SK-N-SH treated with all-trans-retinoic acid at 6 μM for 48 hours (cell line): ENCODE data around the gene ARHGDIB.

ENCODE experiments used
- CREB5 ChIP-seq: fragments of 250-450 bp; sonication (Bioruptor Pico); IDR thresholded peaks from 2 replicates; pipeline ENCODE4 v1.5.1; 2020; ENCODE audit warnings: low read depth, mild to moderate bottlenecking, moderate library complexity
- ISL1 ChIP-seq: fragments of 250-450 bp; sonication (Bioruptor Pico); IDR thresholded peaks from 2 replicates; pipeline ENCODE4 v2.1.2; 2022; ENCODE audit warnings: mild to moderate bottlenecking, moderate library complexity
- OSR1 ChIP-seq: fragments of 250-450 bp; sonication (Bioruptor Pico); IDR thresholded peaks from 2 replicates; pipeline ENCODE4 v1.8.0; 2022; ENCODE audit warnings: moderate library complexity, mild to moderate bottlenecking, inconsistent platforms
- POU6F1 ChIP-seq: fragments of 250-450 bp; sonication (Bioruptor Pico); IDR thresholded peaks from 2 replicates; pipeline ENCODE4 v1.8.0; 2021; ENCODE audit warnings: low read depth, mild to moderate bottlenecking, moderate library complexity, borderline replicate concordance
- TCF4 ChIP-seq: fragments of 250-450 bp; sonication (Bioruptor Pico); IDR thresholded peaks from 2 replicates; pipeline ENCODE4 v1.8.0; 2021; ENCODE audit warnings: mild to moderate bottlenecking, moderate library complexity, borderline replicate concordance
- TSHZ2 ChIP-seq: fragments of 250-450 bp; sonication (Bioruptor Pico); IDR thresholded peaks from 2 replicates; pipeline ENCODE4 v1.5.0; 2020; ENCODE audit warnings: mild to moderate bottlenecking, moderate library complexity
- ZNF565 ChIP-seq: fragments of 450-650 bp; formaldehyde crosslinking; conservative IDR thresholded peaks from 2 replicates; pipeline ENCODE4 v1.5.0; 2020; ENCODE audit warnings: low read depth, mild to moderate bottlenecking, moderate library complexity
- TF ChIP-seq, protein P1 (sequence below): fragments of 250-450 bp; sonication (Bioruptor Pico); IDR thresholded peaks from 2 replicates; pipeline ENCODE4 v1.5.1; 2021; ENCODE audit warnings: mild to moderate bottlenecking, moderate library complexity
- TF ChIP-seq, protein P2 (sequence below): fragments of 250-450 bp; sonication (Bioruptor Pico); IDR thresholded peaks from 2 replicates; pipeline ENCODE4 v1.8.0; 2020; ENCODE audit warnings: mild to moderate bottlenecking, moderate library complexity, borderline replicate concordance

- TF ChIP-seq, protein P1, sequence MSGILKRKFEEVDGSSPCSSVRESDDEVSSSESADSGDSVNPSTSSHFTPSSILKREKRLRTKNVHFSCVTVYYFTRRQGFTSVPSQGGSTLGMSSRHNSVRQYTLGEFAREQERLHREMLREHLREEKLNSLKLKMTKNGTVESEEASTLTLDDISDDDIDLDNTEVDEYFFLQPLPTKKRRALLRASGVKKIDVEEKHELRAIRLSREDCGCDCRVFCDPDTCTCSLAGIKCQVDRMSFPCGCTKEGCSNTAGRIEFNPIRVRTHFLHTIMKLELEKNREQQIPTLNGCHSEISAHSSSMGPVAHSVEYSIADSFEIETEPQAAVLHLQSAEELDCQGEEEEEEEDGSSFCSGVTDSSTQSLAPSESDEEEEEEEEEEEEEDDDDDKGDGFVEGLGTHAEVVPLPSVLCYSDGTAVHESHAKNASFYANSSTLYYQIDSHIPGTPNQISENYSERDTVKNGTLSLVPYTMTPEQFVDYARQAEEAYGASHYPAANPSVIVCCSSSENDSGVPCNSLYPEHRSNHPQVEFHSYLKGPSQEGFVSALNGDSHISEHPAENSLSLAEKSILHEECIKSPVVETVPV (CRISPR knock-in tag), result no peak
- no peak for TF ChIP-seq CREB5 (CRISPR knock-in tag)
- no peak for TF ChIP-seq TSHZ2 (CRISPR knock-in tag)
- no peak for TF ChIP-seq ISL1
- TF ChIP-seq, protein P2, sequence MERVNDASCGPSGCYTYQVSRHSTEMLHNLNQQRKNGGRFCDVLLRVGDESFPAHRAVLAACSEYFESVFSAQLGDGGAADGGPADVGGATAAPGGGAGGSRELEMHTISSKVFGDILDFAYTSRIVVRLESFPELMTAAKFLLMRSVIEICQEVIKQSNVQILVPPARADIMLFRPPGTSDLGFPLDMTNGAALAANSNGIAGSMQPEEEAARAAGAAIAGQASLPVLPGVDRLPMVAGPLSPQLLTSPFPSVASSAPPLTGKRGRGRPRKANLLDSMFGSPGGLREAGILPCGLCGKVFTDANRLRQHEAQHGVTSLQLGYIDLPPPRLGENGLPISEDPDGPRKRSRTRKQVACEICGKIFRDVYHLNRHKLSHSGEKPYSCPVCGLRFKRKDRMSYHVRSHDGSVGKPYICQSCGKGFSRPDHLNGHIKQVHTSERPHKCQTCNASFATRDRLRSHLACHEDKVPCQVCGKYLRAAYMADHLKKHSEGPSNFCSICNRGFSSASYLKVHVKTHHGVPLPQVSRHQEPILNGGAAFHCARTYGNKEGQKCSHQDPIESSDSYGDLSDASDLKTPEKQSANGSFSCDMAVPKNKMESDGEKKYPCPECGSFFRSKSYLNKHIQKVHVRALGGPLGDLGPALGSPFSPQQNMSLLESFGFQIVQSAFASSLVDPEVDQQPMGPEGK, result no peak
- TF ChIP-seq TCF4 (CRISPR knock-in tag), result no peak
- TF ChIP-seq OSR1 (CRISPR knock-in tag), result no peak
- TF ChIP-seq ZNF565 (CRISPR knock-in tag), result no peak
- no peak for TF ChIP-seq POU6F1 (CRISPR knock-in tag)
Observed at GRCh38 chr12:15004421-15004820, 43.0 kb upstream of the ARHGDIB start.
